ENCODE results near the gene RIMS4. TPM values are rescaled to one million over a fixed set of nuclear protein-coding genes. Genes with fewer than 3 reads are reported as not detected.
"Not testable (repeated sequence)": the region's sequence is repeated elsewhere in the genome, so short reads cannot be mapped to it uniquely, and the experiment has no call there.

RIMS4 gene
- total RNA-seq, 1 donor from 2014 or later, result 5.3 TPM

DNA sequence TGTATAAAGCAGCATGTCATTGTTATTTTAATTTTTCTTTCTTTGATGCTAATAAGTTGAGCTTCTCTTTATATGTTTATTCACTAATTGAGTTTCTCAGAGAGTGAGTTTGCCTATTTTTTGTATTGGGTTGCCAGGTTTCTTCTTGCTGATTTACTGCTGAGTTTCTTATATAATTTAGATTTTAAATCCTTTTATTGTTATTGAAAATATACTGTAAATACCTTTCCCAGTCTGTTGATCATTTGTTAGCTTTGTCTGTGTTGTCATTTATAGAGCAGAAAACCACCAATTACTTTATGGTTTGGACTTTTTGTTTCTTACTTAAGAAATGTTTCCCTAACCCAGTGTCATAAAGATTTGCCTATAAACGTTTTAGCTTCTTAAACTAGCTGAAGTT is 17.1 kb upstream of the RIMS4 start:
- peaks cover under 1% of the 10 kb centered on the region for H3K4me1 Mint-ChIP-seq
- Histone ChIP-seq H2AFZ (replicated peaks) (no peak overlapping the region), H3K4me1 (no peaks in the 10 kb centered on the region), H3K4me2 (no peak overlapping the region), H3K9ac (no peak overlapping the region), H3K27me3 (no peaks in the 10 kb centered on the region), H3K27ac (no peak overlapping the region), H3K9me3 (ENCODE audit: low read depth) (no peaks in the 10 kb centered on the region), H3K79me2 (ENCODE audit: low read depth) (no peaks in the 10 kb centered on the region), H3K36me3 (no peaks in the 10 kb centered on the region), H3F3A (ENCODE audit: low read depth) (no peaks in the 10 kb centered on the region), H4K20me1 (ENCODE audit: low read depth) (no peaks in the 10 kb centered on the region), H3K4me3 (no peak overlapping the region)
- no peak overlapping the region for H3K4me3 Mint-ChIP-seq
- DNase-seq (ENCODE audit: low spot score), result no peak
- H3K27me3 Mint-ChIP-seq (ENCODE audit: insufficient read depth, low read depth), result peaks cover 2% of the 10 kb centered on the region
- no peak overlapping the region for H3K27ac Mint-ChIP-seq
- H3K36me3 Mint-ChIP-seq, result no peaks in the 10 kb centered on the region
- TF ChIP-seq, protein P1, sequence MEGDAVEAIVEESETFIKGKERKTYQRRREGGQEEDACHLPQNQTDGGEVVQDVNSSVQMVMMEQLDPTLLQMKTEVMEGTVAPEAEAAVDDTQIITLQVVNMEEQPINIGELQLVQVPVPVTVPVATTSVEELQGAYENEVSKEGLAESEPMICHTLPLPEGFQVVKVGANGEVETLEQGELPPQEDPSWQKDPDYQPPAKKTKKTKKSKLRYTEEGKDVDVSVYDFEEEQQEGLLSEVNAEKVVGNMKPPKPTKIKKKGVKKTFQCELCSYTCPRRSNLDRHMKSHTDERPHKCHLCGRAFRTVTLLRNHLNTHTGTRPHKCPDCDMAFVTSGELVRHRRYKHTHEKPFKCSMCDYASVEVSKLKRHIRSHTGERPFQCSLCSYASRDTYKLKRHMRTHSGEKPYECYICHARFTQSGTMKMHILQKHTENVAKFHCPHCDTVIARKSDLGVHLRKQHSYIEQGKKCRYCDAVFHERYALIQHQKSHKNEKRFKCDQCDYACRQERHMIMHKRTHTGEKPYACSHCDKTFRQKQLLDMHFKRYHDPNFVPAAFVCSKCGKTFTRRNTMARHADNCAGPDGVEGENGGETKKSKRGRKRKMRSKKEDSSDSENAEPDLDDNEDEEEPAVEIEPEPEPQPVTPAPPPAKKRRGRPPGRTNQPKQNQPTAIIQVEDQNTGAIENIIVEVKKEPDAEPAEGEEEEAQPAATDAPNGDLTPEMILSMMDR (IDR thresholded peaks at IDR 0.05), result no peak
- TF ChIP-seq EZH2 (IDR thresholded peaks at IDR 0.05) (no peak), EZH2phosphoT487 (IDR thresholded peaks at IDR 0.05) (no peak)
- H3K9me3 Mint-ChIP-seq, result peaks cover 4% of the 10 kb centered on the region

DNA sequence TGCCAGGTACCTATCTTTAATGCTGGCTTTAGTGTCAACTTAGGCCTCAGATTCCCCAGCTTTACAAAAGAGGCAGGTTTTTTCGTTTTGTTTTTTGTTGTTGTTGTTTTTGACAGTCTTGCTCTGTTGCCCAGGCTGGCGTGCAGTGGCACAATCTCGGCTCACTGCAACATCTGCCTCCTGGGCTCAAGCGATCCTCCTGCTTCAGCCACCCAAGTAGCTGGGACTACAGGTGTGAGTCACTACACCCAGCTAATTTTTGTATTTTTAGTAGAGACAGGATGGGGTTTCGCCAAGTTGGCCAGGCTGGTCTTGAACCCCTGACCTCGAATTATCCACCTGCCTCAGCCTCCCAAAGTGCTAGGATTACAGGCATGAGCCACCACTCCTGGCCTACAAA is 11.2 kb upstream of the RIMS4 start:
- H3K4me1 ChIP-seq; H3K27ac ChIP-seq; H3K4me3 Mint-ChIP-seq; H4K20me1 ChIP-seq (ENCODE audit: low read depth); H3F3A ChIP-seq (ENCODE audit: low read depth); H3K36me3 Mint-ChIP-seq; H3K4me1 Mint-ChIP-seq; DNase-seq (ENCODE audit: low spot score); H3K4me2 ChIP-seq; H3K79me2 ChIP-seq (ENCODE audit: low read depth); H3K4me3 ChIP-seq; H3K9me3 Mint-ChIP-seq; H3K27me3 ChIP-seq; H3K9me3 ChIP-seq (ENCODE audit: low read depth); H3K27ac Mint-ChIP-seq; H2AFZ ChIP-seq (replicated peaks); H3K9ac ChIP-seq; H3K36me3 ChIP-seq; H3K27me3 Mint-ChIP-seq (ENCODE audit: insufficient read depth, low read depth): not testable (repeated sequence)

DNA sequence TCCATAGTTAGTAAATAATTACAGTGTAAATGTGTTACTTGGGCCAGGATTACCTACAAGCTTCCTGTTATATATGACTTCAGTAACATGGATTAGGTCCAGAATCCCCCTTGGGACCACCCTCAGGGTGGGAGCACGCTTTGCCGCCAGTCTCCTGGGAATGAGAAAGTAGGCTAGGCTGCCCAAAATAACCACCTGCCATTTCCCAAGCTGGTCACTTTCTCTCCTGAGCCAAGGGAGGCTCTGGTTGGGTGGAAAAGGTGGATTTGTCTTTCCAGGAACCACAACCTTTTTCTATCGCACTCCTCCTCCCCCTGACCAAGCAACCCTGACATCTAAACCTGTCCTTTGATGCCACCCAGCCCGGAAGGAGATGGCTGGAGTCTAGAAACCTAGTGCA is 9.6 kb upstream of the RIMS4 start:
- Histone ChIP-seq H3K79me2 (ENCODE audit: low read depth) (no peaks in the 10 kb centered on the region), H3K27ac (no peak overlapping the region), H3K27me3 (no peaks in the 10 kb centered on the region), H2AFZ (replicated peaks) (no peak overlapping the region), H3K9me3 (ENCODE audit: low read depth) (no peaks in the 10 kb centered on the region), H3K36me3 (no peaks in the 10 kb centered on the region), H3F3A (ENCODE audit: low read depth) (no peaks in the 10 kb centered on the region), H3K4me1 (no peaks in the 10 kb centered on the region), H3K4me3 (no peak overlapping the region), H4K20me1 (ENCODE audit: low read depth) (no peaks in the 10 kb centered on the region), H3K4me2 (no peak overlapping the region), H3K9ac (no peak overlapping the region)
- Mint-ChIP-seq H3K9me3 (no peaks in the 10 kb centered on the region), H3K4me3 (no peak overlapping the region), H3K27me3 (ENCODE audit: insufficient read depth, low read depth) (peaks cover 2% of the 10 kb centered on the region), H3K36me3 (no peaks in the 10 kb centered on the region), H3K4me1 (no peaks in the 10 kb centered on the region), H3K27ac (no peak overlapping the region)
- no peak for DNase-seq (ENCODE audit: low spot score)
- TF ChIP-seq, protein P1 (IDR thresholded peaks at IDR 0.05), result no peak
- TF ChIP-seq EZH2 (IDR thresholded peaks at IDR 0.05), result no peak

DNA sequence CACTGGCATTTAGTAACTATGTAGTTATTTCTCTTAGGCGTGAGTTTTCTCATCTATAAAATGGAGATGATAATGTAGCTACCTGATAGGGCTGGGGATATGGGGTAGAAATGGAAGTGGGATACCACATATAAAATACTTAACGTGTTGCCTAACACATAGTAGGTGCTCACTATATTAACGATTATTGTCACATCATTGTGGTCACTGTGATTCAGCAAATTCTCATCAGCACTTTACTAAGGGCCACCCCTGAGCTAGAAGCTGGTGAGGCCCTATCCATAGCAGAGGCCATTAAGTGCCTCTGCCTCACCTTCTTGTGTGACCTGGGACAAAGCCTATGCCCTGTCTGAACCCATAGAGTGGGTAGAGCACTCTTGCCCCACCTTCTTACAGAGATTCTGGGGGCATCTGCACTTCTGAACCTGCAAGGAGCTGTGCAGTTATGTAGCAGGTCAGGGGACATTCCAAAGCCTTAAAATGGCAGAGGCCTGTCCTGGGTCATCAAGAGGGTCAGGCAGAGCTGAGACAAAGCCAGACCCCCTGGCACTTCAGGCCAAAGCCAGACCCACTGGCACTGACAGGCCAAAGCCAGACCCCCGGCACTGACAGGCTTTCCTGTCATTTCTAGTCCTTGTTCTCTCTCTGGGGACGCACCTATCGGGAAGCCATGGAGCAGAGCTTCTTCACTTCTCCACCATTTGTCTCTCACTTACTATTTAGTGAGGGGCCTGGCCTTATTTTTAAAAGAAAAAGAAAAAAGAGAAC is 7.0 kb upstream of the RIMS4 start:
- no peak overlapping the region for H3K27ac Mint-ChIP-seq
- H3K4me2 ChIP-seq, result no peak overlapping the region
- TF ChIP-seq, protein P1 (IDR thresholded peaks at IDR 0.05), result no peak
- TF ChIP-seq EZH2phosphoT487 (IDR thresholded peaks at IDR 0.05) (no peak), EZH2 (IDR thresholded peaks at IDR 0.05) (no peak)
- H3K9me3 ChIP-seq (ENCODE audit: low read depth), result no peaks in the 10 kb centered on the region
- no peak overlapping the region for H2AFZ ChIP-seq (replicated peaks)
- no peak for DNase-seq (ENCODE audit: low spot score)
- peaks cover 14% of the 10 kb centered on the region for H3K27me3 ChIP-seq
- no peaks in the 10 kb centered on the region for H4K20me1 ChIP-seq (ENCODE audit: low read depth)
- no peak overlapping the region for H3K4me3 Mint-ChIP-seq
- H3K4me1 Mint-ChIP-seq, result no peaks in the 10 kb centered on the region
- H3K79me2 ChIP-seq (ENCODE audit: low read depth), result no peaks in the 10 kb centered on the region
- H3K27ac ChIP-seq, result no peak overlapping the region
- H3K9ac ChIP-seq, result no peak overlapping the region
- no peaks in the 10 kb centered on the region for H3F3A ChIP-seq (ENCODE audit: low read depth)
- H3K4me3 ChIP-seq, result no peak overlapping the region
- no peaks in the 10 kb centered on the region for H3K9me3 Mint-ChIP-seq
- H3K27me3 Mint-ChIP-seq (ENCODE audit: insufficient read depth, low read depth), result peaks cover 11% of the 10 kb centered on the region
- no peaks in the 10 kb centered on the region for H3K4me1 ChIP-seq
- H3K36me3 ChIP-seq, result no peaks in the 10 kb centered on the region
- H3K36me3 Mint-ChIP-seq, result no peaks in the 10 kb centered on the region

Measured in neural progenitor cell (in vitro differentiated cells).